ENCODE measurements around the gene FXYD1.
A peak's percentile ranks its signal among the peaks of the same experiment; 100 is the strongest.
"Not testable (repeated sequence)": the region's sequence is repeated elsewhere in the genome, so short reads cannot be mapped to it uniquely, and the experiment has no call there.

The FXYD1 gene

GRCh38 chr19:35144259-35144599 is 5.6 kb downstream of the FXYD1 start:
- no peak for DNase-seq

- no peak for DNase-seq
Measured at GRCh38 chr19:35144600-35145436, 6.2 kb downstream of the FXYD1 start.

GRCh38 chr19:35146746-35147459 is 8.3 kb downstream of the FXYD1 start:
- no peak for DNase-seq

- DNase-seq: no peak
Measured at GRCh38 chr19:35149463-35149862, 10.8 kb downstream of the FXYD1 start.

GRCh38 chr19:35150445-35150844 is 11.8 kb downstream of the FXYD1 start:
- DNase-seq: no peak

GRCh38 chr19:35151273-35152065 is 12.8 kb downstream of the FXYD1 start:
- DNase-seq: no peak

GRCh38 chr19:35153129-35153522 is 14.5 kb downstream of the FXYD1 start:
- not testable (repeated sequence) for DNase-seq

GRCh38 chr19:35153701-35154524 is 15.3 kb downstream of the FXYD1 start:
- peak; percentile 62 for DNase-seq

- DNase-seq: peak; percentile 63
Measured at GRCh38 chr19:35154525-35155406, 16.1 kb downstream of the FXYD1 start, which contains the start of gene FXYD5. TSS of gene FXYD5 (plus strand) at chr19:35154735. CDS start at chr19:35155551, 816 bp downstream.

- DNase-seq: no peak
Measured at GRCh38 chr19:35155441-35155840, 16.8 kb downstream of the FXYD1 start.

GRCh38 chr19:35155981-35156672 is 17.5 kb downstream of the FXYD1 start:
- no peak for DNase-seq

GRCh38 chr19:35156673-35157014 is 18.0 kb downstream of the FXYD1 start:
- no peak for DNase-seq

GRCh38 chr19:35157431-35157830 is 18.8 kb downstream of the FXYD1 start:
- DNase-seq: no peak

GRCh38 chr19:35159606-35160005 is 21.0 kb downstream of the FXYD1 start:
- DNase-seq: no peak

- no peak for DNase-seq
Measured at GRCh38 chr19:35160629-35161433, 22.2 kb downstream of the FXYD1 start.

GRCh38 chr19:35161434-35161743 is 22.8 kb downstream of the FXYD1 start:
- DNase-seq: no peak

- DNase-seq: no peak
Measured at GRCh38 chr19:35162471-35163326, 24.1 kb downstream of the FXYD1 start.

GRCh38 chr19:35164418-35164817 is 25.8 kb downstream of the FXYD1 start:
- no peak for DNase-seq

Measured in T-helper 9 cell (primary cell).